ENCODE measurements around the gene PPP4R1.

PPP4R1 gene

DNA sequence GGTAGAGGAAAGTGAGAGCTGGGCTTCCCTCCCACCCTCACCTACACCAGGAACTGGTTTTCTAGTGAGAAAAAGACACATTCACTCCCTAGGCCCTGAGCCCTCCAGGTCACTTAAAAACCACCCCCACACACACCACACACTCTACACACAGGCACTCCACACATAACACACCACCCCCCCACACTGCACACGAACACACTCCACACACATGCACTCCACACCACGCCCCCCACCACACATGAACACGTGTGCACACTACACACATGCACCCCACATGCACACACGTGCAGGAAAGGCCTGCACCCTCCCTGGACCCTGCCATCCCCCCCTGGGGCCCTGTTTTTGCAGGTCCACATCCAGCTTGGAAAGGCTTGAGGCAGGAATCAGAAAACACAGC lies 71.4 kb downstream of the PPP4R1 start:
- DNase-seq: no peak

DNA sequence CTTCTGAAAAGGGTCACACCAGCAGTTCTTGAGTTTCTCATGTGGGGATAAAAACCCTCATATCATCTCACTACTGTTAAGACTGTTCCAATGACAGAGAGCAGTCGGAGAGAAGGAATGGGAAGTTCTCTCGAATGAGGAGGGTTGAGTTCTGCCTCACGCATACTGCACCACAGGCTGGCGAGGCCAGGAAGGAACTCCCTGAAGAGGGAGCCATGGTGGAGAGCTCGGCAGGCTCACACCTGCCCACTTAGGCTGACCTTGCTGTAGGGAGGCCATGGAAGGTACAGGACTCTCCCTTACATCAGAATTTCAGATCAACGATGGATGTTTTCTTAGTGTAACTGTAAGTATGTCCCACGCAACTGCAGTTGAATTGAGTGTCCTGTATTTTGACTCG lies 74.4 kb downstream of the PPP4R1 start:
- no peak for DNase-seq

DNA sequence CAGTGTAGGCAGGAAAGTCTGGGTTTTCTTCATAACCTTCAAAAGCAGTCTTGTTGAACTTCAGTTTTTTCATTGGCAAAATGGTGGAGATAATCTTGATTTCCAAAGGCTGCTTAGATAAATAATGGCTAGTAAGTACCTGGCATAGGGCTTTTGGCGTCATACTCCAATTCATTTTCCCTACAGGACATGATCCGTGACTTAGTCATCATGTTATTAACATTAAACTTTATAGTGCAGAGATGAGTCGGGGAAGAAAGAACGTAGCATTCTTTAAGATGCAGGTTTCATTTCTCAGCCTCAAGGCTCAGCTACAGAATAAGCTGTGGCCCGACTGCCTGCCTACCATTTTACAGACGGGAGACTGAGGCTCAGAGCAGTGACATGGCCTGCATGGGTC lies 75.1 kb downstream of the PPP4R1 start:
- no peak for DNase-seq

DNA sequence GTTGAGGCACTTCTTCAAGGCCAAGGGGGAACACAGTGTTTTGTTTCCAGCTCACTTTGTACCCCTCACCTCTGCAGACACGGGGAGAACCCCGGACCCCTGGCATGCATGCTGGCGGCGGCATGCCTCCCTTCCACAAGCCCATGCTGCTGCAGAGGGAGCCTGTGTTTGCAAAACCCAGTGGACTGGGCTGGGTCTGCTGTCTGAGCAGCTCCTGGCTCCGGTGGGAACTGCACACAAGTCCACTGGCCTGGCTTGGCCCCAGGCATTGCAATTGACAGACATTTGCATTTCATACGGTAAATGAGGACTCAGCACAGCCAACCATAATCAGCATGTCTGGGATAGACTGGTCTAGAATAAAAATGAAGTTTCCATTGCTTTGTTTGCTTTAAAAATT lies 76.7 kb downstream of the PPP4R1 start:
- DNase-seq: no peak

DNA sequence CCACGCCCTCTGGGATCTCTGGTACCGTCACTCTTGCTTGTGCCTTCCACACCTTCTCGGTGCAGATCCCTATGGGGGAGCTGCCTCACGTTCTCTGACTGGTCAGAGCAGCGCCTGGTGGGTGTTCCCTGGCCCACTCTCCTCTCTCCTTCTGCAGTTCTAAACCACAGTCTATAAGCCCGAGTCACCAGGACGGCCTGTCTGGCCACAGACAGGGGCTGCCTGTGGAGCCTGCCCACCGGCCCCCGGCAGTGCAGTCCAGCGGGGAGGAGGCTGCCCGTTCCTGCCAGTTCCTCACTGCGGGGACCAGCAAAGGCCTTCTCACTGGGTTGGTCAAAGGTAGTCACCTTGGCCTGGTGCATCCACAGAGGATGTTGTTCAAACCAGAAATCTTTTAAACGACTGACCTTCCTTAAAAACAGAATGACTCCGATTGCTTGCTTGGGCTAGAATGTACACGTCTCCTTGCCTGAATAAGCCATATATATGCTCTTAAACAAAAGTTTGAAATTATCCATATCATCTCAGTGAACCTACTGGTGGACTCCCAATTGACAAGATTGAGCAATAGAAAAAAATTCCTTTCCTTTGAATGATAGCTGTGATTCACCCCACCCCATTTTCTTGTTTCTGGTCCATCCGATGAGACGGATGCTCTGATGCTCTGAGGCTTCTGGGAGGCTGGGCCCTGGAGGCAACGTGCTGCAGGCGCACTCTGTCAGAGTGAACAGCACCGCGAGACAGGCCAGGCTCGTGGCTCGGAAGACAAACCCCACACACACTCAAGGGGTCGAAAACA lies 77.8 kb downstream of the PPP4R1 start:
- no peak for DNase-seq

DNA sequence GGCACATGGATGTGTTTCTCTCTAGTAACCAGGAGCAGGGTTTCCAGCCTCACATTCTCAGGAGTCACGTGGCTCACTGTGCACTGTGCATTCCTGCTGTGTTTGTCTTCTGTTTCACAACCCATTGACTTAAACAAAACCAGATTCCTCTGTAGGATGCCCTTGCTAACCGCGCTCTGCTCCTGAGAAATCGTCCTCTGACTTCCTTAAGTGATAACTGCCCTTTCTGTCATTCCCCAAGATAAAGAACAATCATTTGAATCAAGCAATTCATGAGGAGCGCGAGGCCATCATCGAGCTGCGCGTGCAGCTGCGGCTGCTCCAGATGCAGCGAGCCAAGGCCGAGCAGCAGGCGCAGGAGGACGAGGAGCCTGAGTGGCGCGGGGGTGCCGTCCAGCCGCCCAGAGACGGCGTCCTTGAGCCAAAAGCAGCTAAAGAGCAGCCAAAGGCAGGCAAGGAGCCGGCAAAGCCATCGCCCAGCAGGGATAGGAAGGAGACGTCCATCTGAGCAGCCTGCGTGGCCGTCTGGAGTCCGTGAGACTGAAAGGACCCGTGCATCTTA lies 78.8 kb downstream of the PPP4R1 start:
- DNase-seq: no peak

- no peak for DNase-seq
Measured at GRCh38 chr18:9534844-9535243, 79.5 kb downstream of the PPP4R1 start.

- no peak for DNase-seq
Measured at GRCh38 chr18:9531791-9532410, 82.5 kb downstream of the PPP4R1 start.

- no peak for DNase-seq
Measured at GRCh38 chr18:9530226-9531009, 83.9 kb downstream of the PPP4R1 start.

- DNase-seq: no peak
Measured at GRCh38 chr18:9526458-9526857, 87.9 kb downstream of the PPP4R1 start.

GRCh38 chr18:9522952-9523351 lies 91.4 kb downstream of the PPP4R1 start:
- DNase-seq: no peak

DNA sequence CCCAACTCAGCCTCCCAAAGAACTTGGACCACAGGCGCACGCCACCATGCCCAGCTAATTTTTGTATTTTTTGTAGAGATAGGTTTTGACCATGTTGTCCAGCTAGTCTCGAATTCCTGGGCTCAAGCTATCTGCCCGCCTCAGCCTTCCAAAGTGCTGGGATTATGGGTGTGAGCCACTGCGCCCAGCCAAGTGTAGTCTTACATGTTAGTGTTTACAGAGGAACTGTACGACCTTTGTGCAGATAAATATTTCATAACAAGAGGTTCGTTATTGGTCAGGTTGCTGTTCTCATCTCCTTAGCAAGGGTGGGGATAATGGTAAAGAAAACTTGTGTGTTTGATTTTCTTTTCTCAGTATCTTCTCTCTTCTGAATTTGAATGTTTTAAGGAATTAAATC lies 92.6 kb downstream of the PPP4R1 start:
- DNase-seq: no peak

DNA sequence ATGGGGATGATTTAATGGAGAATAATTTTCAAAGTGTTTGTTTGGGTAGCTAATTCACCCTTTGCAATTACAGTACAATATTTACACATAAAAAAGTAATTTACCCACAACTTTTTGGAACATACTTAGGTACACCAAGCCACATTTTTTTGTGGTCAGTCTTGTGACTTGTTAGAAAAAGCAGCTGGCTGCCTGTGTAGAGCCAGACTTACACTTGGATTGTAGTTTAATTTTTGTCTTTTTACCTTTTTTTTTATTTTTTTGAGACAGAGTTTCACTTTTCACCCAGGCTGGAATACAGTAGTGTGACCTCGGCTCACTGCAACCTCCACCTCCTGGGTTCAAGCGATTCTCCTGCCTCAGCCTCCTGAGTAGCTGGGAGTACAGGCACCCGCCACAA lies 93.7 kb downstream of the PPP4R1 start:
- DNase-seq: no peak

DNA sequence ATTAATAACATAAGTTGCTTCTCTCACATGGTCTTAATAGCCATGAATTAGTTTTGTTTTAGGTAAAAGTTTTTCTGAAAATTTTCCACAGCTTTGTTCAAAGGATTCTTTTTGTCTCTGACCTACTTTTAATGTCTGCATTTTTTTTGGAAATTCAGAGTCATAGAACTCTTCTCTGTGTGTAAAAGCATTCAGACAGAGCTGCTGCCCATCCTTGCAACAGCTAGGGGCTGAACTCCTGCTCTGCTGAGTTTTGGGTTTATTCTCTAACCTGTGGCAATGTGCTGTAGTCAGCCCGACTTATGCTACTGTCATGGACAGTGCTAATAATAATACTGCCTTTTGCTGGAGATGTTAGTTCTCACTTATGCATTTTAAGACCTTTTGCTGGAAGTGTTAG lies 95.0 kb downstream of the PPP4R1 start:
- DNase-seq: no peak

- no peak for DNase-seq
Measured at GRCh38 chr18:9517869-9518268, 96.5 kb downstream of the PPP4R1 start.

DNA sequence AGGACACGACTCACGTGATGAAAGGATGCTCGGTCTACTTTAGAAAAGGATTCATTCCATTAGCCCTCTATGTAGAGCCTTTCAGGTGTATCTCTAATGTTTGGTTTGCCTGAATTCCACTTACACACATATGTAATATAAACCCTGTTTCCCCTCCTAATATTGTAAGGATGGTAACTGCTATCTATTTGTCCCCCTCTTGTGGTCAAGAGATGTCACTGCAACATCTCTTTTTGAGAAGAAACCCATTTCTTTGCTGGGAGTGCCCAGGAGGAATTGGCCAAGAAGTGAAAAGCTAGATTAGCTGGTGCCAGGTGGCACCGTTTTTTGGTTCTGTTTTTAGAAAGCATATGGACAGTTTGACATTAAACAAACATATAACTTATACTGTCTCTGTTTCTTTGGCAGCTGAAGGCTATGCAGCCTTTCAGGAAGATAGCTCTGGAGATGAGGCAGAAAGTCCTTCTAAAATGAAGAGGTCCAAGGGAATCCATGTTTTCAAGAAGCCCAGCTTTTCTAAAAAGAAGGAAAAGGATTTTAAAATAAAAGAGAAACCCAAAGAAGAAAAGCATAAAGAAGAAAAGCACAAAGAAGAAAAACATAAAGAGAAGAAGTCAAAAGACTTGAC lies 97.8 kb downstream of the PPP4R1 start:
- no peak for DNase-seq

DNA sequence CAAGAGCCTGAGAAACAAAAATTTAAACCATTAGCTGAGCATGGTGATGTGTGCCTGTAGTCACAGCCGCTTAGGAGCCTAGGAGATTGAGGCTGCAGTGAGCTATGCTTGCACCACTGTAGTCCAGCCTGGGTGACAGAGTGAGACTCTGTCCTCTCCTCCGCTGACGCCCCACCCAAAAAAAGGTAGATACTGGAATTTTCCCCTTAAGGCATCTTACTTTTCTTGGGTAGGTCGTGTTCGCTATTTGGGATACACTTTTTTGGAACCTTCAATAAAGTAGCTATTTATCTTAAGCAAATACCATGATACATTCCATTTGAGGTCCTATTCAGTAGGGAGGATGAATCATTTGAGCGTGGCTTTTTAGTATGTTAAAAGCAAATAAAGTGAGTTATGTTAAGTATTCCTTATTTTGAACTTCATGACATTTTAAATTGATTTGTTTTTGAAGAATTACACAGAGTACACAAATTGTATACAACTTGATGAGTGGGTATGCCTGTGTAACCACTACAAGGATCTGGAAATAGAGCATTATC lies 100.3 kb downstream of the PPP4R1 start:
- DNase-seq: no peak

DNA sequence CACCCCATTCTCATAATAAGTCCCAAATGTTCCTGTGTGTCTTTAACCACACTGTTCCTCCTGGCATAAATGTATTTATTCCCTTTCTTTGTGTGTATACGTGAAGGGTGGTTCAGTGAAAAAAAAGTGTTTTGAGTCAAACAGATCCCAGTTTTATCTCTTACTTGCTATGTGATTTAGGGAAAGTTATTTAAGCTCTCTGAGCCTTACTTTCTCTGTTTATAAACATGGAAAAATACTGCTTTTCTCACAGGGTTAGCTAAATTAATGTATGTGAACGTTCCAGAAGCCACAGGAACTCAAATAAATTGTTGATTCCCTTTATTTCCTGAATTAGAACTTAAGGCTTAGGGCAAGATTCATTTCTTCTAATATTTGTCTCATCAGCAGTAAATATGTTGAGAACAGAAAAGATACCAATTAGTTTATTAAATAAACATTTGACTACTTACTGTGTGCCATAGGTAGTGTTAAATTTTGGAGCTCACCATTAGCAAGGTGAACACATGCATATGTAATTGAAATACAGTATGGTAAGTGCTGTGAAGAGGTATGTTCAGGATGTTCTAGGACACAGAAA lies 105.8 kb downstream of the PPP4R1 start:
- DNase-seq: no peak

DNA sequence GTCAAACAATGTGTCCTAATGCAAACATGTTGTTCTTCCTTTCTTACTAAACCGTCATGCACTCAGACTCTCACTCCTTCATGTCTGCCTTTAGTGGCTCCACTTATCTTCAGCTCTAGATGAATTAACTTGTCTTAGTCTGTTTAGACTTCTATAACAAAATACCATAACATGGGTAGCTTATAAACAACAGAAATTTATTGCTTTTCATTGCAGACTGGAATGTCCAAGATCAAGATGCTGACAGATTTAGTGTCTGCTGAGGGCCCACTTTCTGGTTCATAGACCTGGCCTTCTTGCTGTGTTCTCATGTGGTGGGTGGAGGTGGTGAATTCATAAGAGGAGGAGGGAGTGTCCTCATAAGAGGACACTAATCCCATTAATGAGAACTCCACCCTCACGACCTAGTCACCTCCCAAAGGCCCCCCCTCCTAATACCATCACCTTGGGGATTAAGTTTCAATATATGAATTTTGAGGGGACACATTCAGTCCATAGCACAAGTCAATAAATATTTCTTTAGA lies 106.7 kb downstream of the PPP4R1 start:
- DNase-seq: no peak

- DNase-seq: no peak
Measured at GRCh38 chr18:9506046-9506792, 108.1 kb downstream of the PPP4R1 start.

Measured in activated CD8-positive, alpha-beta memory T cell treated with anti-CD3 and anti-CD28 coated beads for 24 hours (primary cell).